ENCODE measurements around the gene STARD13.

The STARD13 gene

GRCh38 chr13:33217256-33217655, 68.3 kb downstream of the STARD13 start:
- no peak for DNase-seq

- no peak for DNase-seq
Observed at GRCh38 chr13:33213797-33214196, 71.8 kb downstream of the STARD13 start.

GRCh38 chr13:33213024-33213768, 72.4 kb downstream of the STARD13 start:
- DNase-seq: no peak

GRCh38 chr13:33212396-33212795, 73.2 kb downstream of the STARD13 start:
- no peak for DNase-seq

- no peak for DNase-seq
Observed at GRCh38 chr13:33210090-33210489, 75.5 kb downstream of the STARD13 start.

- no peak for DNase-seq
Observed at GRCh38 chr13:33208290-33209220, 77.0 kb downstream of the STARD13 start.

- DNase-seq: no peak
Observed at GRCh38 chr13:33207615-33207961, 78.0 kb downstream of the STARD13 start.

- DNase-seq: no peak
Observed at GRCh38 chr13:33206945-33207614, 78.5 kb downstream of the STARD13 start.

- DNase-seq: no peak
Observed at GRCh38 chr13:33206425-33206824, 79.1 kb downstream of the STARD13 start.

GRCh38 chr13:33205804-33206221, 79.7 kb downstream of the STARD13 start:
- DNase-seq: no peak

GRCh38 chr13:33205224-33205623, 80.3 kb downstream of the STARD13 start:
- DNase-seq: no peak

GRCh38 chr13:33204130-33204927, 81.2 kb downstream of the STARD13 start:
- no peak for DNase-seq

- DNase-seq: no peak
Observed at GRCh38 chr13:33202644-33203169, 82.8 kb downstream of the STARD13 start.

- no peak for DNase-seq
Observed at GRCh38 chr13:33201659-33202058, 83.9 kb downstream of the STARD13 start.

GRCh38 chr13:33199289-33199850, 86.2 kb downstream of the STARD13 start:
- DNase-seq: no peak

- DNase-seq: no peak
Observed at GRCh38 chr13:33197541-33197971, 88.0 kb downstream of the STARD13 start.

- DNase-seq: no peak
Observed at GRCh38 chr13:33196767-33197166, 88.8 kb downstream of the STARD13 start.

- DNase-seq: no peak
Observed at GRCh38 chr13:33195693-33196464, 89.7 kb downstream of the STARD13 start.

GRCh38 chr13:33194820-33195692, 90.5 kb downstream of the STARD13 start:
- no peak for DNase-seq

GRCh38 chr13:33193428-33193974, 92.1 kb downstream of the STARD13 start:
- no peak for DNase-seq
